A673 (cell line): ENCODE measurements around the gene PWWP2B. TPM values are rescaled to one million over a fixed set of nuclear protein-coding genes. Genes with fewer than 3 reads are reported as not detected.

Source experiments
- BruUV-seq: library from RNA; stranded (reverse); fragments of 400-500 nt; replicated peaks from 2 replicates; lab custom pipeline; 2021; lab: Mats Ljungman, UMichigan
- CTCF ChIA-PET: fragments of 300-600 bp; sonication (Branson Sonifier 250); formaldehyde crosslinking; loops from one replicate; lab custom pipeline; 2022; ENCODE audit warnings: antibody characterized with exemption; lab: Charles Lee
- POLR2A ChIA-PET: fragments of 300-600 bp; sonication (Branson Sonifier 250); formaldehyde crosslinking; loops from one replicate; lab custom pipeline; 2022; ENCODE audit warnings: antibody characterized with exemption; ENCODE audit not compliant: low non-redundant PET; lab: Charles Lee
- DNase-seq: peaks from one replicate; pipeline ENCODE4 v3.0.0-alpha.2; 2015; ENCODE audit warnings: low spot score
- H3K27ac ChIP-seq: fragments of 200-600 bp; sonication (generic); 2 replicates; pipeline ENCODE4 v1.5.1; 2016; ENCODE audit warnings: mixed run types, low read depth, mild to moderate bottlenecking, mixed read lengths, antibody characterized with exemption, low read length; ENCODE audit not compliant: poor library complexity, severe bottlenecking
- H3K27me3 ChIP-seq: fragments of 200-600 bp; sonication (generic); replicated peaks from 2 replicates; pipeline ENCODE4 v1.6.1; 2017; ENCODE audit warnings: mixed run types, low read depth, mild to moderate bottlenecking, mixed read lengths, antibody characterized with exemption, low read length; ENCODE audit not compliant: insufficient read depth, poor library complexity
- H3K36me3 ChIP-seq: fragments of 200-600 bp; sonication (generic); 2 replicates; pipeline ENCODE4 v1.6.1; 2016; ENCODE audit warnings: mixed run types, mild to moderate bottlenecking, mixed read lengths, antibody characterized with exemption, low read length; ENCODE audit not compliant: insufficient read depth, poor library complexity, severe bottlenecking
- H3K4me1 ChIP-seq: fragments of 200-600 bp; sonication (generic); 2 replicates; pipeline ENCODE4 v1.6.1; 2017; ENCODE audit warnings: mixed run types, mild to moderate bottlenecking, mixed read lengths, antibody characterized with exemption, low read length; ENCODE audit not compliant: insufficient read depth, poor library complexity, severe bottlenecking
- H3K4me3 ChIP-seq: fragments of 200-600 bp; sonication (generic); 2 replicates; pipeline ENCODE4 v1.5.1; 2016; ENCODE audit warnings: low read depth, mixed run types, mild to moderate bottlenecking, mixed read lengths, low read length; ENCODE audit not compliant: poor library complexity, severe bottlenecking
- H3K9me3 ChIP-seq: fragments of 200-600 bp; sonication (generic); 2 replicates; pipeline ENCODE4 v1.6.1; 2016; ENCODE audit warnings: mixed run types, low read depth, mild to moderate bottlenecking, mixed read lengths, antibody characterized with exemption, low read length; ENCODE audit not compliant: poor library complexity, severe bottlenecking
- CTCF ChIP-seq: fragments of 300-800, 200-600 bp; sonication (generic); conservative IDR thresholded peaks from 2 replicates; pipeline ENCODE4 v1.5.1; 2017; ENCODE audit warnings: low read depth, mild to moderate bottlenecking, antibody characterized with exemption, low read length, moderate library complexity, mixed read lengths
- EZH2 ChIP-seq: fragments of 200-600 bp; sonication (generic); IDR thresholded peaks from 2 replicates; pipeline ENCODE4 v1.6.1; 2017; ENCODE audit warnings: borderline replicate concordance, low read depth, mild to moderate bottlenecking, mixed read lengths, antibody characterized with exemption, low read length; ENCODE audit not compliant: poor library complexity, severe bottlenecking
- intact Hi-C: fragments of 100-400 bp; cut with micrococcal nuclease; formaldehyde crosslinking; loops from one replicate; pipeline ENCODE4 v1.10.0; 2022; ENCODE audit not compliant: unreplicated experiment
- total RNA-seq: library from RNA; stranded (reverse); gene quantifications from 2 replicates; pipeline ENCODE4 v1.2.3, GENCODE V29; 2021

Gene PWWP2B
- total RNA-seq, 1 experiment from 2014 or later, result 18.6 TPM

DNA sequence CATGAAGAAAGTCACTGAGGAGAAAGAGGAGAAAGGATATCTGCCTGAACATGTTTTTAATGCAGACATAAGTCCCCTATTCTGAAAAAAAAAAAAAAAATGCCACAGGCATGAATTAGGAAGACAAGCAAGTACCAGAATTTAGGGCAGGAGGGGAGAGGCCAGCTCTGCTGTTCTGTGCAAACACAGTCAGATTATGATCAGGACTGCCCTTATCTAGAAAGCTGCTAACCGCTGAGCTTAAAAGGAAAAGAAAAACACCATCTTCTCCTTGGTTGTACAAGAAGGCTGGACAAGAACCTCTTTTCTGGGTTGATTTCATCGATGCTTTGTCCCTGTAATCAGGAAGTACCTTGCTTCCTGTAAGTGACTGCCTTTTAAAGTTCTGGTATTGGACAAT, 15.3 kb upstream of the PWWP2B start:
- no TSS peak for BruUV-seq
- Histone ChIP-seq H3K27me3 (no peaks in the 10 kb centered on the region), H3K27ac (no peak overlapping the region), H3K9me3 (no peaks in the 10 kb centered on the region), H3K4me3 (no peak overlapping the region), H3K36me3 (no peaks in the 10 kb centered on the region), H3K4me1 (no peaks in the 10 kb centered on the region)
- POLR2A ChIA-PET, result interaction anchor here (0.7 kb wide), 1 partner anchor 117 kb away, joined by 9 read pairs; no protein-coding TSS in a partner anchor
- intact Hi-C loops, result no loop called here
- CTCF ChIA-PET, result interaction anchor here (0.6 to 0.7 kb wide), 2 partner anchors 23 to 212 kb away, joined by 6 to 7 read pairs; no protein-coding TSS in a partner anchor
- no peak for DNase-seq
- TF ChIP-seq CTCF (no peak), EZH2 (no peak)

DNA sequence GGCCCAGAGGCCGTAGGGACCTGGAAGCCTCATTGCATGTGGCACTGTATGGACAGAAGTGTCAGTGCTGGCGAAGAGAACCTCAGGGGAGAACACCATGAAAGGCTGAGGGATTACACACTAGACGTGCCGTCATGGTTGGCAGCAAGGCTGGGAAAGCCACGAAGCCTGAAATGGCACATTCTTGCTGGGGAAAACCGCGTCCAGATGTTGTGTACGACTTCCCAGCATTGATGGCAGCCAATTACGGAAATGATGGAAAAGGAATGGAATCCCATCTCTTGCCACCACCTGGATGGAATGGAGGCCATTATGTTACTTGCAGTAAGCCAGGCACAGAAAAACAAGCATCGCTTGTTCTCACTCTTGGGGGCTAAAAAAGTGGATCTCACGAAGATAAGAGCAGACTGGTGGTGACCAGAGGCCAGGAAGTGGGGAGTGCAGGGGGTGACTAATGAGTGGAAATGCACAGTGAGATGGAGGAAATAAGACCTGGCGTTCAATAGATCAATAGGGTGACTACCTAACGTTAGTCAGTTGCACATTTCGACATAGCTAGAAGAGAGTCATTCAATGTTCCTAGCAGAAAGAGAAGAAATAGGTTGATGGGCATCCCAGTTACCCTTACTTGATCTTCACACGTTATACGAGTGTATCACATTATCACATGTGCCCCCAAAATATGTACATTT, 14.6 kb upstream of the PWWP2B start:
- Histone ChIP-seq H3K27ac (no peak overlapping the region), H3K9me3 (no peaks in the 10 kb centered on the region), H3K36me3 (no peaks in the 10 kb centered on the region), H3K4me3 (no peak overlapping the region), H3K27me3 (no peaks in the 10 kb centered on the region), H3K4me1 (no peaks in the 10 kb centered on the region)
- ChIA-PET POLR2A (no interaction called here), CTCF (no interaction called here)
- no TSS peak for BruUV-seq
- intact Hi-C loops, result no loop called here
- TF ChIP-seq EZH2 (no peak), CTCF (no peak)
- no peak for DNase-seq

DNA sequence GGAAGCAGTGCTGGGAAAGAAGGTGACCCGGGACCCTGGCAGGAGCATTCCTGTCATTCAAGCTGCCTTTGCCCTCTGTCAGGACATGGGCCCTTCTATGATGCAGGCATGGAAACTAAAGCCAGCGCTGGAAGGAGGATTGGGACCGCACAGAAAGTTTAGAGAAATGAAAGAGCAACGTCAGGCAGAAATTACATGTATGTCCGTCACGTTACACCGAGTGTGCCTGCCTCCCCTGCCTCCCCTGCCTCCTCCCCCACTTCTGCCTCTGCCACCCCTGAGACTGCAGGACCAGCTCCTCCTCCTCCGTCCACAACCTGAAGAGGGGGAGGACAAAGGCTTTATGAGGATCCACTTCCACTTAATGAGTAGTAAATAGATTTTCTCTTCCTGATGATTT, 13.9 kb upstream of the PWWP2B start:
- ChIA-PET POLR2A (no interaction called here), CTCF (no interaction called here)
- Histone ChIP-seq H3K36me3 (no peaks in the 10 kb centered on the region), H3K4me3 (no peak overlapping the region), H3K27ac (no peak overlapping the region), H3K4me1 (peaks cover 4% of the 10 kb centered on the region), H3K9me3 (no peaks in the 10 kb centered on the region), H3K27me3 (no peaks in the 10 kb centered on the region)
- TF ChIP-seq EZH2, result no peak
- no peak for TF ChIP-seq CTCF
- BruUV-seq, result no TSS peak
- DNase-seq, result no peak
- intact Hi-C loops, result no loop called here
